DMS153 treated with DMSO at 0.1 percent for 48 hours (cell line): ENCODE data around the gene SLC17A7.
"Not testable (repeated sequence)": the region's sequence is repeated elsewhere in the genome, so short reads cannot be mapped to it uniquely, and the experiment has no call there.

ENCODE experiments used
- DNase-seq: peaks from one replicate; lab custom pipeline; 2025; ENCODE audit not compliant: unreplicated experiment; lab: John Stamatoyannopoulos, UW

The SLC17A7 gene

DNA sequence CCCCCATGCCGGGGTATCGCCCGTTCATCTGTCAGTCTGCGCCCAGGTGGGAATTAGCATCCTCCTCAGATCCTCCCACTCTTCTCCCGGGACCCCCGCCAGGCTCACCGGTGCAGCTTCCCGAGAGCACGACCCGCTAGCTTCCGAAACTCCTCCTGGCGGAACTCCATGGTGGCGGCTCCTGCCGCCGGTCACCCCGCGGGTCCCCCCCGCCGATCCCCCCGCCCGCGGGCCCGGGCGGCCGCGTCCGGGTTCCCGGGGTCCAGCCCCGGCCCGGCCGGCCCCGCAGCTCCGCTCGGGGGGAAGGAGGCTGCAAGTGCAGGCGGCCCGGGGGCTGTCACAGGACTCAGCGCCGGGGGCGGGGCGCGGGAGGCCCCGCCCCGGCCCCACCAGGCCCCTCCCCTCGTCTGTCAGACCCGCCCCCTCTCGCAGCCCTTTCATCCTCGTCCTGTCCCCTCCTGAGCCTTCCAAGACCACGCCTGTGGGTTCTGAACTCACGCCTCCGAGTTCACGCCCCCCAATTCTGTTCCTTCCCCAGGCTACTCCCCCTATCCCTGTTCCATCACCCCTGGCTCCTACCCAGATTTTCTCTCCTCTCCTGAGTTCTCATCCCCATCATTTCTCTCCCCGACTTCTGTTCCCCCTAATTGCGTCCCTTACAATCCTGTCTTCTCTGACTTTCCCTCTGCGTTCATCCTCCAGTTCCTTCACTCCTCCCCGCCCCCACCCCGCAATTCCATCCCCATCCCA, at the start of gene SLC17A7:
TSS of gene SLC17A7 (minus strand) at position 318 of the 750 bp plus-strand sequence. CDS start at position 170, 148 bp downstream.
- no peak for DNase-seq

DNA sequence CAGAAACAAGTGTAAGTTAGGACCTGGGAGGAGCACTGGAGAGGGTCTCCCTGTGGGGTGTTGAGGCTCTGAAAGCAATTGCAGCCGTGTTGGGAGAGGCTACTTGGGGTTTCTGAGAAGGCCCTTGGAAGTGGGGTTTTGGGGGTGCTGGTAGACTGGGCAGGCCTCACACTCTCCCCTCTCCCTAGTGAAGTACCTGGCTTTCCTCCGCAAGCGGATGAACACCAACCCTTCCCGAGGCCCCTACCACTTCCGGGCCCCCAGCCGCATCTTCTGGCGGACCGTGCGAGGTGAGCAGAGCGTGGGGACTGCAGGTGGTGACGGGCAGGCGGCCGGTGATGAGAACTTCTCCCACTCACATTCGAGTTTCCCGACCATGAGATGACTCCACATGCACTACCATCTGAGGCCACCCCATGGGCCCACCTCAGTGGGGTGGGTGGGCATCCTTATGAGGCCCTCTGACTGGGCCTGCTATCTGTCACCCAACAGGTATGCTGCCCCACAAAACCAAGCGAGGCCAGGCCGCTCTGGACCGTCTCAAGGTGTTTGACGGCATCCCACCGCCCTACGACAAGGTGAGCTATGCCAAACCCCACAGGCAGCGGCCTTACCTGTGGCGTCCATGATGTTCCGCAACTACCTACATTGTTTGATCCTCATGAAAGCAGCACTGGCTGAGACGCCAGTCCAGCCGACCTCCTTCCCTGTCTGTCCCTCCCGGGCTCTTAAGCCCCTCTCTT, 49.1 kb upstream of the SLC17A7 start:
- no peak for DNase-seq

DNA sequence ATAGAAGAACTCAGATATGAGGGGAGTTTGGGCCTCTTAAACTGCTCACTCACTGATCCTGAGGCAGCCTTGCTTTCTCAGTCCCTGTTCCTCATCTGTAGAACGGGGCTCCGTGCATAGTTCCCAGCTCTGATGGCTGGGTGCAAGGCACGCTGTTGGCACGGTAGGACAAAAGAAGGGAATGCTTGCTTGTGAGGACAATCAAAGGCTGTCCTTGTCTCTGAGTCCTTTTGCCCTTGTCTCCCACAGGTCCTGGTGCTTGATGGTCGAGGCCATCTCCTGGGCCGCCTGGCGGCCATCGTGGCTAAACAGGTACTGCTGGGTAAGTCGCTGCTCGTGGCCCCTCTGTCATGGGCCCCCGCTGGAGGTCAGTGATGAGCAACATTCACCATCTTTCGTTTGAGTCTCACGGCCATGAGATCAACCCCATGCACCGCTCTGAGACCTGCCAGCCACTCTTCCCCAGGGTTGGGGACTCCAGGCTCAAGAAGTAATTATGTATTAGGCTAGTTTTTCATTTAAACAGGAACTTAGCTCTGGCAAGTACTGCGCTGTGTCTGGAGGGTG, 48.4 kb upstream of the SLC17A7 start:
- no peak for DNase-seq

DNA sequence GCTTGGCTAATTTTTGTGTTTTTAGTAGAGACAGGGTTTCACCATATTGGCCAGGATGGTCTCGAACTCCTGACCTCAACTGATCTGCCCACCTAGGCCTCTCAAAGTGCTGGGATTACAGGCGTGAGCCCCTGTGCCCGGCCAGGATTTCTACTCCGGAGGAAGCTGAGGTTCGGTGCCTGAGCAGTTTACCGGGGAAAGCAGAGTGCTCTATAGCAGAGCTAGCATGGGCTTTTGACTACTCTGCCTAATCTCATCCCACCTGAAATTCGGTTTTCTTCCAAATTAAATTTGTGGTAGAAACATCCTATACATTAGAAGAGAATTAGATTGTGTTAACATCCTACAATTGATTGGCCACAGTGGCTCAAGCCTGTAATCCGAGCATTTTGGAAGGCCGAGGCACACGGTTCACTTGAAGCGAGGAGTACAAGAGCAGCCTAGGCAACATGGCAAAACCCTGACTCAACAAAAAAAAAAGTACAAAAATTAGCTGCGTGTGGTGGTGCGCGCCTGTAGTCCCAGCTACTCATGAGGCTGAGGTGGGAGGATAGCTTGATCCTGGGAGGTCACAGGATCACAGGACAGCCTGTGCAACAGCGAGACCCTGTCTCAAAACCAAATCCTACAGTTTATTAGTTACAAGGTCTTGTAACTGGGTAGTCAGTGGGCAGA, 47.7 kb upstream of the SLC17A7 start:
- DNase-seq, result no peak

DNA sequence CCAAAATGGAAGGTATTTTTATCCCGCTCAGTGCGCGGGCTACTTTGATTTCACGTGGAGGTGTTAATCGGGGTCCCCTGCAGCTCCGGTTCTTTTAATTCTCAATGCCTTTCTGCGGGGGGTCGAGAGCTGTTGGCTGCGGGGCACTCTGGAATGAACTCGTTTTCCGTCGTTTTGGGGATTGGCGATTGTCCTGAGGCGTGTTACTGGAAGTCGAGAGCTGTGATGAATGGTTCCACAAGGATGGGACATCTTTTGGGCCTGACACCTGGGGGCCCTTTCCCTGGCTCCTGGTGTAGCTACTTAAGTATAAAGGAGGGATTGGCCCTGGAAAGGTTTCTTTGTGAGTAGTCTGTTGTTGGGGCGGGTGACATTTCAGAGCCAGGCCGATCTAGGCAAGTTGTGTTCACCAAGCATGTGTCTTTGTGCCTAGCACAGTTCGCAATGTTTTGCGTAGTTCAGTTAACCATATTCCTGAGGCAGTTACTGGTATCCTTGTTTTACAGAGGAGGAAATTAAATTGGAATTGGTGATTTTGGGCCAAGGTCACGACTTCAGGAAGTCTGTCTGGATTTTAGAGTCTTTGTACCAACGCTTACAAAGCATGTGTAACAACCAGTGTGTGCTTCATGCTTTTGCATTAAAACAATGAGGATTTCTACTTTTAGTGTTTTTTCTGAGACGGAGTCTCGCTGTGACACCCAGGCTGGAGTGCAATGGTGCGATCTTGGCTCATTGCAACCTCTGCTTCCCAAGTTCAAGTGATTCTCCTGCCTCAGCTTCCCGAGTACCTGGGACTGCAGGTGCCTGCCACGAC, 46.9 kb upstream of the SLC17A7 start:
- DNase-seq, result no peak

DNA sequence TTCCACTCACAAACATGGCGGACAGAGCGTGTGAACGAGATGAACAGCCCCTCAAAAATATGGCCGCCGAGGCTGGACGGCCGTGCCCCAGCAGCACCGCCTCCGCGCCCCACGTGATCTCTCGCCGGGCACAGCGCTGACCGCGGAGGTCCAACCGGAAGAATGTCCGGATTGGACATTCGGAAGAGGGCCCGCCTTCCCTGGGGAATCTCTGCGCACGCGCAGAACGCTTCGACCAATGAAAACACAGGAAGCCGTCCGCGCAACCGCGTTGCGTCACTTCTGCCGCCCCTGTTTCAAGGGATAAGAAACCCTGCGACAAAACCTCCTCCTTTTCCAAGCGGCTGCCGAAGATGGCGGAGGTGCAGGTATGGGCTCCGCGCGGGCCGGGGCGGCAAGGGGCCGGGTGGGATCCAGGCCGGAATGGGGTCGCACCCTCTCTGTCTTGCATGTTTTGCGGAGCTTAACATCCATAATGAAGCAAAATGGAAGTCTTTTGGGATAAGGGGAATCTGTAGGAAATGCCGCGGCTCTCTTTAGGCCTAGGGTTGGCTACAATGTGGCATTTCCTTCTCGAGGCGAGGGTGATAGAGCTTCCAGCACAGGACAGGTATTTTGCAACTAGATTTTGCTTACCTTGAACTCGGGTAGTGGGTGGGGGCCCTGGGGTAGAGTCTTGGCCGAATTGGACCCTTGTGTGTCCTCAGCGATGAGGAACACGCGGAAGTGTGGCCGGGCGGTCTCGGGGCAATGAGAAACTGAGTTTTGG, 46.1 kb upstream of the SLC17A7 start, which contains the start of gene RPL13A:
TSS of gene RPL13A (plus strand) at position 332 of the 769 bp plus-strand sequence. CDS start at position 354, 22 bp downstream.
- DNase-seq, result peak; percentile 98

DNA sequence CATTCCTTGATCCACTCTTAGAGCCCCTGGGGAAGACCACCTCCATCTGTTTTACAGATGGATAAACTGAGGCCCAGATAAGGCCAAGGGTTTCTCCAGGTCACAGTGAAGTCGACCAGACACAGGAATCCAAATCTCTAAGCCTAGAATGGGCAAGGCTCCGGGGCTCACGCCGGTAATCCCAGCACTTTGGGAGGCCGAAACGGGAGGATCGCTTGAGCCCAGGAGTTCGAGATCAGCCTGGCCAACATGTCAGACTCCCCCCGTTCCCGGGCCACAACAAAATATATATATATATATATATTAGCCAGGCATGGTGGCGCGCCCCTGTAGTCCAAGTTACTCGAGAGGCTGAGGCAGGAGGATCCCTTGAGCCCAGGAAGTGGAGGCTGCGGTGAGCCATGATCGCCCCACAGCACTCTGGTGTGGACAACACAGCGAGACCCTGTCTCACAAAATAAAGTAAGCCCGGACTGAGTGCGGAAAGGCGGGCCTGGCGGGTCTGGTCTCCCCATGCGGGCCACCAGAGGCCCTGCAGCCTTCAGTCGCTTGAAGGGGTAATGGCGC, 45.5 kb upstream of the SLC17A7 start:
- no peak for DNase-seq

DNA sequence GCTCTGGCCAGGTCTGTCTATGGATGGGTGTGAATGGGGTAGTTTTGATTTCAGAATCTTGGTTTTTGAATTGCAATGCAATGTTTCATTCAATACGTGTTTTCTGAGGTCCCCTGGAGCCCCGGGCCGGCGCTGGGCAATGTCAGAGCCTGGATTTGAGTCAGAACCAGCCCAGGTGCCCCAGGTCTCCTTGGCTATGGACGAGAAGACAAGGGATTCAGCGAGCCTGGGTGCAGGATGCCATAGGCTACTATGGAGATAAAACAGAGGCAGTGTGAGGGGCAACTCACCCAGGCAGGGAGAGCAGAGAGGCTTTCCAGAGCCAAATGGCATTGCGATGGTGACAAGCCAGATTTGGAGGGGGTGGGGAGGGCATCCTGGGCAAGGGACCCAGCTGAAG, 44.9 kb upstream of the SLC17A7 start:
- no peak for DNase-seq

DNA sequence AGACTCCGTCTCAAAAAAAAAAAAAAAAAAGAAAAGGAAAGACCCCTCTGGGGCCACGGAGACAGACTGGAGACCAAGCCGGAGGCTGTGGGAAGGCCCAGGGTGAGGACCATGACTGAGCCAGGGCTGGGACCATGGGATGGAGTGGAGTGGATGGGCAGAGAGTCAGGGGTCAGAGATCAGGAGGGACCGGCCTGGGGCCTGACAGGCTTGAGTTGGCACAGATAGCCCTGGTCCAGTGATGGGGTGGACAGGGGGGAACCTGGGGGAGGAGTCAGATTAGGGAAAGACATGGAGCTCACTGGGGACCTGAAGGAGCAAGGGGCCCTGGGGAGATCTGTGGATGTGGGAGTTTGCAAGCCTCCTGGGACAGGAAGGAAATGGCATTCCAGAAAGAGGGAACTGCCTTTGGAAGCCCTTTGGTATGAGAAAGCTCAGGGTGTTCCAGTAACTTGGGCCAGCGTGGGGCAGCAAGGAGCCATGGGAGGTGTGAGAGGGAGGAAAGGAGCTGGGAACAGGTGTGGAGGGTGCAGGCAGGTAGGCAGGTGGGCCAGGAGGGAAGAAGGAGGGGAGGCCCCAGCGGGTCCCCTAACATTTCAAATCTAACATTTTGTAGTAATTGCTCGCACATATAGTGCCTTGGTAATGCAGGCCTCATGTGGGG, 39.8 kb upstream of the SLC17A7 start:
- DNase-seq, result no peak

DNA sequence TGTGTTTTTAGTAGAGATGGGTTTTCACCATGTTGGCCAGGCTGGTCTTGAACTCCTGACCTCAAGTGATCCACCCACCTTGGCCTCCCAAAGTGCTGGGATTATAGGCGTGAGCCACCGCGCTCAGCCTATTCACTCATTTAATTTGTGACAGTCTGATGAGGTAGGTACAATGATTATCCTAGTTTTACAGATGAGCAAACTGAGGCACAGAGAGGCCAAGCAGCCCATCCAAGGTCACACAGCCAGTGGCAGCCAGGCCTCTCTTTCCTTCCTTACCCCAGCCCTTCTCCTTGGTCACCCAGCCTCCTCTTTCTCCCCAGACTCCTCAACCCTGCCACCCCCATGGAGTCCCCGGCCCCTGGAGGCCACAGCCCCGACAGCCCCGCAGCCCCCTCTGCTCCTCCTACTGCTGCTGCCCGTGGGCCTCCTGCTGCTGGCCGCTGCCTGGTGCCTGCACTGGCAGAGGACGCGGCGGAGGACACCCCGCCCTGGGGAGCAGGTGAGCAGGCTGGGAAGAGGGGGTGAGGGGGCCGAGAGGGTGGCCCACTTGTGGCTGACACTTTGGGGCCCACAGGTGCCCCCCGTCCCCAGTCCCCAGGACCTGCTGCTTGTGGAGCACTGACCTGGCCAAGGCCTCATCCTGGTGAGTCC, 38.8 kb upstream of the SLC17A7 start:
- DNase-seq, result no peak

DNA sequence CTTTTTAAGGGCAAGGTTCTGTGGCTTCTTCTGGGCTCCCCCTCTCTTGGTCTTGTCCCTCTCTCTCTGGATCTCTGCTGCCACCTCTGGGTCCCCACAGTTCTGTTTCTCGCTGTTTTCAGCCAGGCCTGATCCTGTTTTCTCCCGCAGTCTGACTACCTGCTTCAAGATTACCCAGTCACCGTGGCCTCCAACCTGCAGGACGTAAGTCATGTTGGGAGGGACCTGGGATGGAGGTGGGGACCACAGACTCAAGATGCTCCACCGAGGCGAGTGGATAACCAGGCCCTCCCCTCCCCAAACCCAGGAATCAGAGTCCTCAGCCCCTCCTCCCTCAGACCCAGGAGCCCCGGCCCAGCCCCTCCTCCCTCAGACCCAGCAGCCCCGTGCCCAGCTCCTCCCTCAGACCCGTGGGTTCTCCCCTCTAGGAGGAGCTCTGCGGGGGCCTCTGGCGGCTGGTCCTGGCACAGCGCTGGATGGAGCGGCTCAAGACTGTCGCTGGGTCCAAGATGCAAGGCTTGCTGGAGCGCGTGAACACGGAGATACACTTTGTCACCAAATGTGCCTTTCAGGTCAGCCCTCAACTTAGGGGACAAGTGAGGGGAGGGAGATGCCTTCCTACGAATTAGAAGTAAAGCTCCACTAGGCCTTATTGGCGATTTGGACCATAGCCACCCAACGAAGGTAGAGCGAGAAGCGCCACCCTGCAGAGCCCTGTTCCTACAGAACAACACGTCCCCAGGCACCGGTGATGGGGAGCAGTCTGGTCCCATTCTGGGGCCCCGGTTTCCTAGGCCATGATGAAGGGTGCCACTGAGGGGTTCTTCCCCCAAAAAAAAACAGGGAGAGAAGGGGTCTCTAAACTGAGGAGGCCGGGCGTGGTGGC, 34.9 kb upstream of the SLC17A7 start:
- DNase-seq, result no peak

DNA sequence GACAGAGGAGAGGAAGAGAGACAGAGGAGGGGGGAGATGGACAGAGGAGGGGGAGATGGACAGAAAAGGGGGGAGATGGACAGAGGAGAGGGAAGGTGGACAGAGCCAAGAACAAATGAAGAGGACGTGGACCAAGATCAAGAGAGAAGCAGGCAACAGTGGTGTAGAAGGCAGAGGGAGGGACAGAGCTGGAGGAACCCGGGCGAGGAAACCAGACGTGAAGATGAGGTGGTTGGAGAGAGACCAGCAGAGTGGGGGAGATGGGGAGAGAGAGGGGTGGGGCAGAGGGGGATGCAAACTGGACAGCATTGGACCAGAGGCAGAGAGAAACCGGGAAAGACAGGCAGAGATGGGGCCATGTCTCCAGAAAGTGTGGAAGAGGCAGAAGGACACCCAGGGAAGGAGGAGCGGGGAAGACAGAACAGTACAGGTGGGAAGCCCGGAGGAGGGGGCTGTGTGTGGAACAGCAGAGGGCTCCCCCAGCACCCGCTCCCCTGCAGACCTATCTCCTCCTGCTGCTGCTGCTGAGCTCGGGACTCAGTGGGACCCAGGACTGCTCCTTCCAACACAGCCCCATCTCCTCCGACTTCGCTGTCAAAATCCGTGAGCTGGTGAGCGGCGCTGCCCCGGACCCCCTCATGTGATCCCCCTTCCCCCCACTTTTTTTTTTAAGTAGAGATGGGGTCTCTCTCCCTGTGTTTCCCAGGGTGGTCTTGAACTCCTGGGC, 34.0 kb upstream of the SLC17A7 start:
- DNase-seq, result no peak

DNA sequence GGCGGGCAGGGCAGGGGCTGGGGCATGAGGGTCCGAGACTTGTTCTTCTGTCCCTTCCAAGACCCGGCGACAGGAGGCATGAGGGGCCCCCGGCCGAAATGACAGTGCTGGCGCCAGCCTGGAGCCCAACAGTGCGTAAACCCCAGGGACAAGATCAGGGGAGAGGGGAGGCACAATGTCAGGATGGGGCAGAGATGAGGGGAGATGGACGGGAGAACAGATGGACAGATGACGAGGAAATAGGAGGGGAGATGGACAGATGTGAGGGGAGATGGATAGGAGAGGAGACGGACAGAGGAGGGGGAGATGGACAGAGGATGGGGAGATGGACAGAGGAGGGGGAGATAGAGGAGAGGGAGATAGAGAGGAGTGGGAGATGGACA, 33.2 kb upstream of the SLC17A7 start:
- DNase-seq, result no peak

DNA sequence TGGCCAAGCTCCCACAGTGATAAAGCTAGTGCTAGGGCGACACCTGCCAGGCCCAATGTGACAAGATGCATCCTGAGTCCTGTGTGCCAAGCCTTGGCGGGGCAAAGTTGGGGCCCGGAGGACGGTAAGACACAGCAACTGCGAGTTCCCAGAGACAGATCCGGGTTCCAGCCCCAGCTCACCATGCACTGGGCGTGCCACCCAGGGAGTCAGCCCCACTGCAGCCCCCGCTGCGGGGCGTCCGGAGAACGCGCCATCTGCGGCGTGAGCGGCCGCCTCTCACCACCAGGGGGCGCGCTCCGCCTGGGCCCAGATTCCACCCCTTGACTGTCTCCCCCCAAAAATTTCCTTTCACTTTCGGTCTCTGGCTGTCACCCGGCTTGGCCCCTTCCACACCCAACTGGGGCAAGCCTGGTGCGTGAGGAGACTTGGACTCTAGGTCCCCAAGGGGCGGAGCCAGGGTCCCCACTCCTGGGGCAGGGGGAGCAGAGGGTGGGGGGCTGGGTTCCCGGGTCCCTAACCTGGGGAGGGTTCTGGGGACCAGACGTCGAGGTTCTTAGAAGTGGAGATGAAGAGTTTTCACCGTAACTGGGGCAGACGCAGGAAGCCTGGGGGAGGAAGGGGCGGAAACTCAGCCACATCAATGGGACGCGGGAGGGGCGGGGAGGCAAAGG, 32.7 kb upstream of the SLC17A7 start, which contains the start of gene FLT3LG:
TSS of gene FLT3LG (plus strand) at position 348 of the 674 bp plus-strand sequence. CDS start 425 bp downstream, outside the sequence.
- DNase-seq, result peak; percentile 52

DNA sequence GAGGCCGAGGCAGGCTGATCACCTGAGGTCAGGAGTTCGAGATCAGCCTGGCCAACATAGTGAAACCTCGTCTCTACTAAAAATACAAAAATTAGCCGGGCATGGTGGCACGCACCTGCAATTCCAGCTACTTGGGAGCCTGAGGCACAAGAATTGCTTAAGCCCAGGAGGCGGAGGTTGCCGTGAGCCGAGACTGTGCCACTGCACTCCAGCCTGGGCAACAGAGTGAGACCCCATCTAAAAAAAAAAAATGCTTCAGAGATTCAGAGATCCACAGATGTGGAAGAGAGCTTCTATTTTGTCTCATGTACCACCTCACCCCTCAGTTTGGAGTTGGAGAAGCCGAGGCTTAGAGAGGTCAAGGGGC, 32.2 kb upstream of the SLC17A7 start:
- DNase-seq, result not testable (repeated sequence)

DNA sequence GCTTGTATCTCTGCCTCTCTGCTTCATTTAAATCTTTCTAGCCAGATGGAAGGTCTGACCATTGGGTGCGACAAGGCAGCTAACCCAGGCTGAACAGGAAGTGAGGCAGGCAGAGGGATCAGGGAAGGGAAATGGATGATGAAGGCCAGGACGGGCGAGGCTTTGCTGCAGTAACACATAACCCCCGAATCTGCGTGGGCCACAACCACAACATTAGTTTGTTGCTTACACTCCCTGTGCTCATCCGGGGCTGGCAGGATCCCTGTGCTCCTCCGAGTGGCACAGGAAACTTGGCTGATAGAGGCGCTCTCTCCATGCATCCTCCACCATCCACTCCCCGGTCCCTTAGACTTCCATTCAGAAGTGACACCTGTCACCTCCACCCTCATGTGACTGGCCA, 31.6 kb upstream of the SLC17A7 start:
- no peak for DNase-seq
